Heart left ventricle (tissue), 16 donors: ENCODE data around the gene SULT2A1. TPM values are rescaled to one million over a fixed set of nuclear protein-coding genes. Genes with fewer than 3 reads are reported as not detected.

ENCODE experiments used
- ATAC-seq, 4 donors: fragments of 200-7000 bp; cut with Tn5 transposase; one replicate each; pipeline ENCODE4 v1.9.1; 2020 to 2022; ENCODE audit warnings: moderate library complexity in 4 of 4, mild to moderate bottlenecking in 3 of 4, moderate number of reproducible peaks in 1 of 4
- DNase-seq, 5 donors: peaks; one replicate each; pipeline ENCODE4 v3.0.0-alpha.2; 2020
- H3K27ac ChIP-seq, 12 donors: fragments of 200-600 bp; sonication (generic) in 4 of 12; one replicate each; pipeline versions ENCODE4 v1.5.0 to v1.8.0; 2016 to 2022; ENCODE audit warnings: mild to moderate bottlenecking in 2 of 12
- H3K27me3 ChIP-seq, 9 donors: fragments of 200-600 bp; sonication (generic) in 2 of 9; one replicate each; pipeline versions ENCODE4 v1.5.1 to v1.8.0; 2016 to 2022; ENCODE audit warnings: mild to moderate bottlenecking in 3 of 9
- H3K36me3 ChIP-seq, 9 donors: fragments of 200-600 bp; sonication (generic) in 2 of 9; one replicate each; pipeline versions ENCODE4 v1.5.0 to v1.8.0; 2018 to 2022; ENCODE audit warnings: mild to moderate bottlenecking in 2 of 9
- H3K4me1 ChIP-seq, 12 donors: fragments of 200-600 bp; sonication (generic) in 4 of 12; one replicate each; pipeline versions ENCODE4 v1.5.0 to v1.8.0; 2016 to 2022; ENCODE audit warnings: mild to moderate bottlenecking in 3 of 12
- H3K4me3 ChIP-seq, 12 donors: fragments of 200-600 bp; sonication (generic) in 4 of 12; one replicate each; pipeline versions ENCODE4 v1.5.0 to v1.8.0; 2017 to 2022; ENCODE audit warnings: mild to moderate bottlenecking in 9 of 12, moderate library complexity in 4 of 12
- H3K9me3 ChIP-seq, 12 donors: fragments of 200-600 bp; sonication (generic) in 4 of 12; one replicate each; pipeline versions ENCODE4 v1.5.0 to v1.8.0; 2016 to 2022; ENCODE audit warnings: mild to moderate bottlenecking in 1 of 12
- POLR2A ChIP-seq, 2 donors: fragments of 450-650 bp; IDR thresholded peaks; one replicate each; pipeline ENCODE4 v1.6.1; 2017; ENCODE audit warnings: antibody characterized with exemption in 2 of 2, mild to moderate bottlenecking in 2 of 2, moderate library complexity in 2 of 2
- WGBS, 4 donors: extraction: QIAGEN DNeasy Blood & Tissue Kit in 2 of 4; methylation state at CpG; one replicate each; pipeline versions ENCODE4 v1.1.5 to v1.1.7; 2013 to 2018; 5-methylcytosine and 5-hydroxymethylcytosine counted together
- intact Hi-C, 10 donors: fragments of 100-400 bp; cut with DNase I; formaldehyde crosslinking; loops; one replicate each; pipeline versions ENCODE4 v1.11.1 to v1.14.2; 2022
- polyA plus RNA-seq, 2 donors: library from polyadenylated mRNA; stranded (reverse); fragments of 200-250 nt; gene quantifications; one replicate each; pipeline ENCODE4 v1.2.3, GENCODE V29; 2013
- total RNA-seq, 9 donors: library from RNA; depleted of rRNA in 2 of 9; stranded (reverse); fragments of >200 nt in 2 of 9; fragmentation: NEBNext Ultra II Directional in 3 of 9; extraction: Animal tissue kit (Norgen Biotek cat#: 25700) in 3 of 9; gene quantifications; one replicate each; pipeline versions ENCODE4 v1.1.0 to v1.2.4, GENCODE V29; 2016 to 2023
- TF ChIP-seq, protein P1 (sequence below), 12 donors: fragments of 200-600 bp; sonication (generic) in 4 of 12; IDR thresholded peaks; one replicate each; pipeline versions ENCODE4 v1.5.0 to v1.8.0; 2018 to 2022; ENCODE audit warnings: antibody characterized with exemption in 12 of 12, mild to moderate bottlenecking in 5 of 12
- donor health status: ischemic (EF 13 %, LVEDD 7.1; RV severe dilation, severe dysfunction).
- donor health status: healthy with polysubstance abuse.
- donor health status: DM: no; HTN: yes; CAD: no.
- donor health status: DM: no; HTN: no; CAD: no.
- donor health status: ischemic (EF 25% LVEDD 6.9; RV normal size, moderate dysfunction).
- donor health status: ischemic (EF 25% LVEDD 5.7; RV mildly dilated, moderate dysfunction).
- donor health status: healthy.
- donor health status: DM: yes; HTN: yes; CAD: no.
- donor health status: ischemic (EF 35%, LVEDD 5.7; RV mildly dilated, moderate dysfunction).
- donor health status: nonischemic (EF 11% LVEDD 7.7; RV severe dilation, severe dysfunction).
- donor health status: DM: yes; HTN: yes; CAD: no.
- donor health status: PGD.
- donor health status: ischemic (EF 29% LVEDD 5.4; RV normal size, mild dysfunction).
- donor health status: nonischemic (EF 23%, LVEDD 6.1; RV moderate dilation, normal function).

The SULT2A1 gene
- total and polyA plus RNA-seq, 11 donors = not detected

DNA sequence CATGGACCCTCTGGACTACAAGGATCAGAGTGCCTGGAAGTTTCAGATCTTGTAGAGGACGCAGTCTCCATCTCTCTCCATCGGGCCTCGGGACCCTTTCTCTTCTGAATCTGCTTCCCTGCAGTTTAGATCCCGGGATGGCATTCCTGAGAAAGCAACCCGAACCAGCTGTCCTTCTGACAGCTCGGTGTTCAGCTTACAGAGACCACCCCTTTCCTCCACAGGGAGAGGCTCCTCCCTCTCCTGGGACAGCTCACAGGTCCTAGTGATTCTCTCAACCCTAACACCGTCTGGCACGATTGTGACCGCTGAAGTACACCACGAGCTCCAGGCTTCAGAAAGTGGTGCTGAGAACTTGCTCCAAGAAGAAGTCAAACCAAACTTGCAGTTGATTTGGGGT is 46.2 kb downstream of the SULT2A1 start:
- WGBS, 4 donors = 15 to 23% (median 17%) methylated on average over 10 of the region's 10 CpGs
- Histone ChIP-seq H3K36me3 (no peaks in the 10 kb centered on the region), H3K27ac (no peak overlapping the region), H3K27me3 (peaks cover 0 to 36% (median 7%) of the 10 kb centered on the region in 9 donors), H3K4me3 (no peak overlapping the region), H3K9me3 (no peaks in the 10 kb centered on the region), H3K4me1 (no peaks in the 10 kb centered on the region)
- no peak for DNase-seq
- ATAC-seq = no peak
- no peak for TF ChIP-seq POLR2A (IDR thresholded peaks at IDR 0.05)
- TF ChIP-seq, protein P1, sequence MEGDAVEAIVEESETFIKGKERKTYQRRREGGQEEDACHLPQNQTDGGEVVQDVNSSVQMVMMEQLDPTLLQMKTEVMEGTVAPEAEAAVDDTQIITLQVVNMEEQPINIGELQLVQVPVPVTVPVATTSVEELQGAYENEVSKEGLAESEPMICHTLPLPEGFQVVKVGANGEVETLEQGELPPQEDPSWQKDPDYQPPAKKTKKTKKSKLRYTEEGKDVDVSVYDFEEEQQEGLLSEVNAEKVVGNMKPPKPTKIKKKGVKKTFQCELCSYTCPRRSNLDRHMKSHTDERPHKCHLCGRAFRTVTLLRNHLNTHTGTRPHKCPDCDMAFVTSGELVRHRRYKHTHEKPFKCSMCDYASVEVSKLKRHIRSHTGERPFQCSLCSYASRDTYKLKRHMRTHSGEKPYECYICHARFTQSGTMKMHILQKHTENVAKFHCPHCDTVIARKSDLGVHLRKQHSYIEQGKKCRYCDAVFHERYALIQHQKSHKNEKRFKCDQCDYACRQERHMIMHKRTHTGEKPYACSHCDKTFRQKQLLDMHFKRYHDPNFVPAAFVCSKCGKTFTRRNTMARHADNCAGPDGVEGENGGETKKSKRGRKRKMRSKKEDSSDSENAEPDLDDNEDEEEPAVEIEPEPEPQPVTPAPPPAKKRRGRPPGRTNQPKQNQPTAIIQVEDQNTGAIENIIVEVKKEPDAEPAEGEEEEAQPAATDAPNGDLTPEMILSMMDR (IDR thresholded peaks at IDR 0.05) = no peak
- intact Hi-C loops = no loop called here

DNA sequence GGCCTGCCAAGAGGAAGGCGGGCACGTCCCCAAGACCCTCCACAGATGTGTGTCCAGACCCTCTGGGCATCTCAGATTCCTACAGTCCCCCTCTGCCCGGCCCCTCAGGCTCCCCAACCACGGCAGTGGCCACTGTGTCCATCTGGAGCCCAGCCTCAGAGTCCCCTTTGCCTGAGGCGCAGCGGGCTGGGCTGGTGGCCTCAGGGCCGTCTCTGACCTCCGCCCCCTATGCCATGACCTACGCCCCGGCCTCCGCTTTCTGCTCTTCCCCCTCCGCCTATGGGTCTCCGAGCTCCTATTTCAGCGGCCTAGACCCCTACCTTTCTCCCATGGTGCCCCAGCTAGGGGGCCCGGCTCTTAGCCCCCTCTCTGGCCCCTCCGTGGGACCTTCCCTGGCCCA is 46.7 kb downstream of the SULT2A1 start:
- DNase-seq = no peak
- ATAC-seq = no peak

DNA sequence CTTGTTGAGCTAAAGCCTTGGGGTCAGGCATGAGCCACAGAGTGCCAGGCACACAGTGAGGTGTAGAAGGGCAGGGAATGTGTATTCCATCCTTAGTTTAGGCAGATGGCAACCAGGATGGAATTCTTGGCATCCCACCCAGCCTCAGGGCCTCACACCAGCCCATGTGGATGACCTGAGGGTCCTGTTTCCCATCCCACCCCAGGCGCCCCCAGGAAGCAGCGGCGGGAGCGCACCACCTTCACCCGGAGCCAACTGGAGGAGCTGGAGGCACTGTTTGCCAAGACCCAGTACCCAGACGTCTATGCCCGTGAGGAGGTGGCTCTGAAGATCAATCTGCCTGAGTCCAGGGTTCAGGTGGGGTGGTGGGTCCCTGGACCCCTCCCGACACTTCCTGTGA is 50.1 kb downstream of the SULT2A1 start:
- H3K9me3 ChIP-seq = no peaks in the 10 kb centered on the region
- no peak overlapping the region for H3K4me3 ChIP-seq
- TF ChIP-seq, protein P1 (IDR thresholded peaks at IDR 0.05) = no peak
- no peak for TF ChIP-seq POLR2A (IDR thresholded peaks at IDR 0.05)
- H3K27ac ChIP-seq = no peak overlapping the region
- H3K4me1 ChIP-seq = no peaks in the 10 kb centered on the region
- no peaks in the 10 kb centered on the region for H3K36me3 ChIP-seq
- ATAC-seq (no peak), DNase-seq (no peak)
- peaks cover 0 to 15% (median 3%) of the 10 kb centered on the region in 9 donors for H3K27me3 ChIP-seq
- WGBS, 4 donors = 67 to 83% (median 70%) methylated on average over 7 to 8 of the region's 8 CpGs
- intact Hi-C loops = no loop called here

More for the DNA sequence above, 46.7 kb downstream of the SULT2A1 start:
- H3K4me3 ChIP-seq = no peak overlapping the region
- H3K4me1 ChIP-seq = no peaks in the 10 kb centered on the region
- no peak overlapping the region for H3K27ac ChIP-seq
- no peaks in the 10 kb centered on the region for H3K9me3 ChIP-seq
- no peaks in the 10 kb centered on the region for H3K36me3 ChIP-seq
- intact Hi-C loops = no loop called here
- TF ChIP-seq, protein P1 (IDR thresholded peaks at IDR 0.05) = no peak
- no peak for TF ChIP-seq POLR2A (IDR thresholded peaks at IDR 0.05)
- H3K27me3 ChIP-seq = peaks cover 0 to 36% (median 7%) of the 10 kb centered on the region in 9 donors
- 70 to 80% (median 74%) methylated on average over 14 to 16 of the region's 16 CpGs for WGBS, 4 donors

DNA sequence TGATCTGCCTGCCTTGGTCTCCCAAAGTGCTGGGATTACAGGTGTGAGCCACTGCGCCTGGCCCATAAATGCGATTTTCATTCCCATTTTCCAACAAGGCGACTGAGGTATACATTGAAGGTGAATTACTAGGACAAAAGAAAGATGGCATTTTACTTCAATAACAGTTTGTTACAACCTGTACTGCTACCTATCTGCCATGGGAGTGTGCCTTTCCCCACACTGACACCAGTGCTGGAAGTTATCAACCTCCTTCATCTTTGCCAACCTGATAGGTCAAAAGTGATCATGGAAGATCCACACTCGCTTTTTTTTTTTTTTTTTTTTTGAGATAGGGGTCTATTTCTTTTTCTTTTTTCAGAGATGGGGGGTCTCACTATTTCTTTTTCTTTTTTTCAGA is 53.4 kb downstream of the SULT2A1 start:
- DNase-seq (no peak), ATAC-seq (no peak)
- no peak overlapping the region for H3K4me3 ChIP-seq
- WGBS, 4 donors = 73 to 90% (median 80%) methylated on average over 4 of the region's 4 CpGs
- TF ChIP-seq POLR2A (IDR thresholded peaks at IDR 0.05) = no peak
- TF ChIP-seq, protein P1 (IDR thresholded peaks at IDR 0.05) = no peak
- peaks cover 0 to 7% (median 0%) of the 10 kb centered on the region in 9 donors for H3K27me3 ChIP-seq
- no peaks in the 10 kb centered on the region for H3K36me3 ChIP-seq
- intact Hi-C loops = no loop called here
- no peaks in the 10 kb centered on the region for H3K4me1 ChIP-seq
- no peaks in the 10 kb centered on the region for H3K9me3 ChIP-seq
- no peak overlapping the region for H3K27ac ChIP-seq
